Activated naive CD4-positive, alpha-beta T cell treated with anti-CD3 and anti-CD28 coated beads, Interleukin-2, amount 50 U/mL, for 24 hours (primary cell): ENCODE data around the gene FAF2.
"Not testable (repeated sequence)": the region's sequence is repeated elsewhere in the genome, so short reads cannot be mapped to it uniquely, and the experiment has no call there.

Experiments used
- H3K27ac Mint-ChIP-seq: one replicate; pipeline ENCODE4 v1.8.0; 2021; ENCODE audit warnings: mild to moderate bottlenecking, mixed read lengths
- H3K27me3 Mint-ChIP-seq: one replicate; pipeline ENCODE4 v1.8.0; 2021; ENCODE audit warnings: mixed read lengths
- H3K36me3 Mint-ChIP-seq: one replicate; pipeline ENCODE4 v1.8.0; 2021; ENCODE audit warnings: mixed read lengths
- H3K4me1 Mint-ChIP-seq: one replicate; pipeline ENCODE4 v1.8.0; 2021; ENCODE audit warnings: mixed read lengths
- H3K4me3 Mint-ChIP-seq: one replicate; pipeline ENCODE4 v1.8.0; 2021; ENCODE audit warnings: mild to moderate bottlenecking, mixed read lengths
- H3K9me3 Mint-ChIP-seq: one replicate; pipeline ENCODE4 v1.8.0; 2021; ENCODE audit warnings: mixed read lengths

The FAF2 gene

DNA sequence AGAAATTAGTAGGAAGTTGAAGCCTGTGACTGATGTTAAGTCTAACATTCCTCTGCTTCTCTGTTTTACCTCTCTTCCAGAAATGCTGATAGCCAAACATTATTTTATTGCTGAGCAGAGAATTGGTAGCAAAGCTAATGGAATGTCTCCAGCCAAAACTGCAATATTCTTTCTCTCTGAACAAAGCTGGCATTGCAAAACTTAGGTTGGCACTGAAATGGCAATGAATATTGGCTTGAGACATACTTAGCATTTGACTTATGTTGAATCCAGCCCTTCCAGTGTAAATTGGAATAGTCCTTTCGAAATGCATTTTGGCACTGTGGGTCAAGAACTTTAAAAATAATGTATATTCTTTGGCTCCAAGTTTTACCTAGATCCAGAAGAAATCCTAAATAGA, 21.1 kb downstream of the FAF2 start:
- Mint-ChIP-seq H3K9me3 (no peaks in the 10 kb centered on the region), H3K27me3 (no peaks in the 10 kb centered on the region), H3K4me1 (peaks cover 46% of the 10 kb centered on the region), H3K27ac (no peak overlapping the region), H3K36me3 (peaks cover 18% of the 10 kb centered on the region), H3K4me3 (no peak overlapping the region)

DNA sequence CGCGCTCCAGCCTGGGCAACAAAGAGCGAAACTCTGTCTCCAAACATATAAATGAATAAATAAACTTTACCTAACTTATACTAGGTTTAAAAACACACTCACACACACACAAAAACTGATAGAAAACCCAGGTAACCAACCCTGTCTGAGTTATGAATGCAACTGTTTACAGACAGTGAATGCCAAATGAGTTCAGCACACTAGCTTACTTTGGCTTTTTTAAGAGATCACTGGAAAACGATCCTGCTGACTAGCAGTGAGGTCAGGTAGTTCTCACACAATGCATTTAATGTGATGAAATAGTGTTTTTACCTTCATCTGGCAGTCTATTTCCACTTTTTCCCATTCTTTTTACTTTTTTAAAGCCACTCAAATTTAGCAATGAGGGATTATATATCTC, 22.4 kb downstream of the FAF2 start:
- Mint-ChIP-seq H3K9me3 (no peaks in the 10 kb centered on the region), H3K36me3 (peaks cover 21% of the 10 kb centered on the region), H3K4me3 (no peak overlapping the region), H3K4me1 (peaks cover 52% of the 10 kb centered on the region), H3K27ac (no peak overlapping the region), H3K27me3 (no peaks in the 10 kb centered on the region)

DNA sequence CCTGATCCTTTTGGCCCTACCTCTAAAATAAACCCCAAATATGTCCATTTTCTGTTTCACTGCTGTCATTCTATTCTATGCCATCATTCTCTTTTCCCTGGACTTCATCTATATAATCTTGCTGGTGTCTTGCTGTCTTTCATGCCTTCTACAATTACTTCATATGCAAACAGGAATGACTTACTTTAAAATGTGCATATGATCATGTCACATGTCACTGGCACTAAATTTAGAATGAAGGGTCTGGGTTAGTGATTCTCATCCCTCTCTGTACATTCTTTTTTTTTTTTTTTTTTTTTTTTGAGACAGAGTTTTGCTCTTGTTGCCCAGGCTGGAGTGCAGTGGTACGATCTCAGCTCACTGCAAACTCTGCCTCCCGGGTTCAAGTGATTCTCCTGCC, 22.9 kb downstream of the FAF2 start:
- Mint-ChIP-seq H3K4me1 (peaks cover 53% of the 10 kb centered on the region), H3K36me3 (peaks cover 21% of the 10 kb centered on the region), H3K27ac (no peak overlapping the region), H3K4me3 (no peak overlapping the region), H3K9me3 (no peaks in the 10 kb centered on the region), H3K27me3 (no peaks in the 10 kb centered on the region)

DNA sequence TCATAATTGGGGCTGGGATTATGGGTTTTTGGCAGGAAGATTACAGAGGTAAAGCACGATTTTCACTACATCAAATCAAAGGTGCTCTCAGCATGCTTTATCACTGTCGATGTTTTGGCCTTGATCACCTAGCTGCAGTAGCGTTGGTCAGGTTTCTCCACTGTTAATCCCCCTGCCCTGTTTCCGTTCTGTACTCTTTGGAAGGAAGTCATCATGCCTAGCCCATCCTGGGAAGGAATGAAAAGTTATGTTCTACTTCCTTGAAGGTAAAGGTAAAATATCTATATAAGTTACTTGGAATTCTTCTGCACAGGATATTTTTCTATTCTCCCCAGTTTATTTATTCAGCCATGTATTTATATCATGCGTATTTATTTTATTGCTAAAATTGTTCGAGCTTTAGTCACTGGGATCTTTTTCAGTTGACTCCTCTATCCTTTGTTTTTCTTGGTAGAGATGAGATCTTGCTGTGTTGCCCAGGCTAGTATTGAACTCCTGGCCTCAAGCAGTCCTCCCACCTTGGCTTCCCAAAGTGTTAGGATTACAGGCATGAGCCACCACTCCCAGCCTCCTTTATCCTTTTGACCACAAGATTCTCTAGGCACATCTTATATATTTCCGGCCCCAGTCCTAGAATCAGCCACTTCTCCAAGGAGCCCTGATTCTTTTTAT, 25.3 kb downstream of the FAF2 start:
- Mint-ChIP-seq H3K4me1 (peaks cover 49% of the 10 kb centered on the region), H3K27ac (peak overlapping the region; percentile 17), H3K4me3 (no peak overlapping the region), H3K27me3 (no peaks in the 10 kb centered on the region), H3K9me3 (no peaks in the 10 kb centered on the region), H3K36me3 (peaks cover 23% of the 10 kb centered on the region)

DNA sequence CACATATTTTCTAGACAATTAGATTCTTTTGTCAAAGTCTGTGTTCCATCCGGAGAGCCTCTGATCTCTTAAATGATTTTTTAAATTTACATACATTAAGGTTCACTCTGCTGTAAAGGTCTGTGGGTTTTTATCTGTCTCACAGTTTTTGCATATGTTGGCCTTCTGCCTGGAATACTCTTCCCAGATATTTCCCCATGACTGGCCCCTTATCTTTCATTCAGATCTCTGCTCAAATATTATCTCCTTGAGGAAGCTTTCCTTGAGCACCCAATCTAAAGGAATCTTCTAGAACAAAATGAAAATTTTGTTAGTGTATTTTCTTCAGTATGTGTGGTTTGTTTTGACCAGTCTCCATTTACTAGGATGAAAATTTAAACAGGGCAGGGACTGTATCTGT, 26.3 kb downstream of the FAF2 start:
- Mint-ChIP-seq H3K9me3 (no peaks in the 10 kb centered on the region), H3K27ac (no peak overlapping the region), H3K27me3 (no peaks in the 10 kb centered on the region), H3K36me3 (peaks cover 23% of the 10 kb centered on the region), H3K4me3 (no peak overlapping the region), H3K4me1 (peaks cover 51% of the 10 kb centered on the region)

DNA sequence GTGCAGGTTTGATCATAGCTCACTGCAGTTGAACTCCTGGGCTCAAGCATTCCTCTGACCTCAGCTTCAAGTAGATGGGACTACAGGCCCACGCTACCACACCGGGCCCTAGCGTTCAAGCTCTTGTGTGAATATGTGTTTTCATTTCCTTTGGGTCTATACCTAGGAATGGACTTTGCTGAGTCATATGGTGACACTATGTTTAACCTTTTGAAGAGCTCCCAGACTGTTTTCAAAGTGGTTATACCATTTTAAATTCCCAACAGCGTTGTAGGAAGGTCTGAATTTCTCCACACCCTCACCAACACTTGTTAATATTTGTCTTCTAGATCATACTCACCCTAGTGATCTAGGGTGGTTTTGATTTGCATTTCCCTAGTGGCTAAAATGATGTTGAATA, 33.5 kb downstream of the FAF2 start:
- Mint-ChIP-seq H3K4me3 (no peak overlapping the region), H3K27ac (no peak overlapping the region), H3K36me3 (peaks cover 10% of the 10 kb centered on the region), H3K9me3 (no peaks in the 10 kb centered on the region), H3K27me3 (no peaks in the 10 kb centered on the region), H3K4me1 (peaks cover 38% of the 10 kb centered on the region)

DNA sequence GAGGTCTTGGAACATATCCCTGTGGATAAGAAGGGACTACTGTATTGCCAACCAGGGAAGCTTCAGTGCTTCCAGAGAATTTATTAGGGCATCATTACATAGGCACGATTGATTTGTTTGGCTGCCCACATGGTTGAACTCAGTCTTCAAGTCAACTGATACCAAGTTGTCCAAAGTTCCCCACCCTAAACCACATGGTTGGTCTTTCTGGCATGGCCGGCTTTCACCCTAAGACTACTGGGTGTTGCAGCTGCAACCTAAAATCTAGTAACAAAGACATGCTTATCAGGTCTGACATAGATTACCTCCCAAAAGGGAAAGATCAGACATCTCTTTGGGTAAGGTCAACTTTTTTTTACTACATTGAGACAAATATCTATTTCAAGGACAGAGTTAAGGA, 37.0 kb downstream of the FAF2 start:
- Mint-ChIP-seq H3K36me3 (peaks cover 12% of the 10 kb centered on the region), H3K4me1 (peaks cover 46% of the 10 kb centered on the region), H3K9me3 (no peaks in the 10 kb centered on the region), H3K27me3 (no peaks in the 10 kb centered on the region), H3K27ac (no peak overlapping the region), H3K4me3 (no peak overlapping the region)

DNA sequence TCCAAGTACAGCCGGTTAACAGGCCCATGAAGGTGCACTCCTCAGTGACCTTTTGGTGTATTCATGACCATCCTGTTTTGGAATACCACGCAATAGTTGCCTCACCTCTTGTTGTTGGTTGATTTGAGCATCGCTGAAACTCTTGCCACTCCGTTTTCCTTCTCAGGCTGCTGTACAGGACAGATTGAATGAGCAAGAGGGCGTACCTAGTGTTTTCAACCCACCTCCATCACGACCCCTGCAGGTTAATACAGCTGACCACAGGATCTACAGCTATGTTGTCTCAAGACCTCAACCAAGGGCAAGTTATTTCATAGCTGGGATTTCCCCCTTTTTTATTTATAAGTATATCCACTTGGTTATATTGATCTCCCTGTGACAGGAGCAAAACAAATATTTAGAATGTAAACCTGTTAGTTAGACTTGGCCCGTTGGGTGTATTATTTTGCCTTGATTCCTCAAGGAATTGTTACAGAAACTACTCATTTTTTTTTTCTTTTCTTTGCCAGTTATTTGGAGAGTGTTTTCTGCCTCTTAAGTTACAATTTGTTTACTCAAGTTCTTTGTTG, 38.1 kb downstream of the FAF2 start:
- Mint-ChIP-seq H3K9me3 (no peaks in the 10 kb centered on the region), H3K36me3 (peaks cover 12% of the 10 kb centered on the region), H3K4me3 (no peak overlapping the region), H3K4me1 (peaks cover 46% of the 10 kb centered on the region), H3K27me3 (no peaks in the 10 kb centered on the region), H3K27ac (no peak overlapping the region)

DNA sequence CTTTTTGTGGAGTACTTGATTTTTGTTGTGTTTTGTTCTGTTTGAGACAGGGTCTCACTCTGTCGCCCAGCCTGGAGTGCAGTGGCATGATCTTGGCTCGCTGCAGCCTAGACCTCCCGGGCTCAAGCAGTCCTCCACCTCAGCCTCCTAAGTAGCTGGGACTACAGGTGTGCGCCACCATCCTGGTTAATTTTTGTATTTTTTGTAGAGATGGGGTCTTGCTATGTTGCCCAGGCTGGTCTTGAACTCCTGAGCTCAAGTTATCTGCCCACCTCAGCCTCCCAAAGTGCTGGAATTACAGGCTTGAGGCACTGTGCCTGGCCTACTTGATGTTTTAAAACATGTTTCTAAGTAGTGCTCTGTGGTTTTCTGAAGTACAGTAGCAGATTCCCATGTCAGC, 39.0 kb downstream of the FAF2 start:
- not testable (repeated sequence) for H3K9me3 Mint-ChIP-seq, H3K27ac Mint-ChIP-seq, H3K4me3 Mint-ChIP-seq, H3K36me3 Mint-ChIP-seq, H3K27me3 Mint-ChIP-seq
- peaks cover 40% of the 10 kb centered on the region for H3K4me1 Mint-ChIP-seq

DNA sequence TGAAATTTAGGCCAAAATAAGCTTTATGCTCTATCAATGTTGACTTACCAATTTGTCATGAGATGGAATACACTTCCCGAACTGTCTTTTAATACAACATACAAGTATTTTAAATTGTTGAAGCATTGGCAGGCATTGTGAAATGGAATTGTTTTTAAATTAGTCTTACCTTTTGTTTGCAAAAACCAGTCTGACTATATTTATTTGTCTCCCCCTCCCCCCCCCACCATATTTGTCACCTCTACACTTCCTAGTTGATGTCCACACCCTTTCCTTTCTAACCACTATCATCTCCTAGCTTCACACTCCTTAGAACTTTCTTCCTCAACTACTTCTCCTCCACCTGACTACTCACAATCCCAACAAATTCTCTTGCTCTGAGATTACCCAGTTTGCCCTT, 40.9 kb downstream of the FAF2 start:
- H3K9me3 Mint-ChIP-seq = no peaks in the 10 kb centered on the region
- H3K36me3 Mint-ChIP-seq = peaks cover 13% of the 10 kb centered on the region
- no peaks in the 10 kb centered on the region for H3K27me3 Mint-ChIP-seq
- peak overlapping the region; percentile 85 for H3K27ac Mint-ChIP-seq
- peaks cover 39% of the 10 kb centered on the region for H3K4me1 Mint-ChIP-seq
- H3K4me3 Mint-ChIP-seq = peak overlapping the region; percentile 16

DNA sequence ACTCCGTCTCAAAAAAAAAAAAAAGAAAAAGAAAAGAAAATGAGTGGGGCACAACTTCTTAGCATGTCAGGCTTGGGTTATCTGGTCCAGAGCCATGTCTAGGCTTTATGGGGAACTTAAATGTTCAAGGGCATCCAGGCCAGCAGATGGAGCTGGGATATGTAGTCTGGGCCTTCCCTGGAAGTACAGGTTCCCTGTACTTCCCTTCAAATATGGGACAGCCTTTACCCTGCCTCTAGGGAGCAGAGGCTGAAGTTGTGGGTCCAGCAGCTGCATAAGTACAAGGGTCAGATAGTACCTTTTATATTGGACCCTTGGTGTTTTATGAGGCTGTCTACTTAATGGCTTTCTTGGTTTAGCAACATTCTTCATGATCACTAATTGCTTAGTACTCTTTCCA, 42.1 kb downstream of the FAF2 start:
- Mint-ChIP-seq H3K9me3 (no peaks in the 10 kb centered on the region), H3K27ac (no peak overlapping the region), H3K4me1 (peaks cover 33% of the 10 kb centered on the region), H3K36me3 (peaks cover 13% of the 10 kb centered on the region), H3K4me3 (no peak overlapping the region), H3K27me3 (no peaks in the 10 kb centered on the region)

DNA sequence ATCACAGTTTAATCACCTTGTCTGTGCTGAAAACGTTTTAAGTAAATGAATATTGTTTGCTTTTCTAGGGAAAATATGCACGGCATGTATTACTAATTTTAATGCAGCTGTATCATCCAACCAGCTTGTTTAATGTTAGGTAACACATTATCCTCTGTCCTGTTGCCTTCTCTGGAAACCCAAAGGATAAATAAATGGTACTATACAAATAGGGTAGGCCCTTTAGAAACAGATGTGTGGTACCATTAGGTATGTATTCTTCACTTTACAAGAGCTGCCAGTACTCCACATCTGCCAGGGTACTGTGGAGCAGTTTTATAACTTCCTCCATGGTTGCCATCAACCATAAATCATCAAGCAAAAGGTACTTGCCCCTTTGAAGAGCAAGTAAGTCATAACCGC, 42.9 kb downstream of the FAF2 start:
- Mint-ChIP-seq H3K9me3 (no peaks in the 10 kb centered on the region), H3K36me3 (peaks cover 13% of the 10 kb centered on the region), H3K4me3 (no peak overlapping the region), H3K27ac (no peak overlapping the region), H3K27me3 (no peaks in the 10 kb centered on the region), H3K4me1 (peaks cover 29% of the 10 kb centered on the region)

DNA sequence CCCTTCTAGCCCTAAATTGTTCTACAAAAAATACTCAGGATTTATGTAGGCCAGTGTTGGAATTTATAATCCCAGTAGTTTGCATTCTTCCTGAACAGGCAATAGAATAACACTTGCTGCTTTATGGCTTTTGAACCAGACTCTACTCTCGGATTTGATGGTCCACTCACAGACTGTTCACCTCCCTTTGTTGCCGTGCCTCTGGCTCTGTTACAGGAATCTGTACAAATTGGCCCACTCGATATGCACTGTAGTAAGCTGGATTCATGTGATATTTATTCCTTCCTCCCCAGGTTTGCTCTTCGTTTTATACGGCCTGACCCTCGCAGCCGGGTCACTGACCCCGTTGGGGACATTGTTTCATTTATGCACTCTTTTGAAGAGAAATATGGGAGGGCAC, 43.7 kb downstream of the FAF2 start:
- Mint-ChIP-seq H3K4me1 (peaks cover 21% of the 10 kb centered on the region), H3K4me3 (no peak overlapping the region), H3K27ac (no peak overlapping the region), H3K9me3 (no peaks in the 10 kb centered on the region), H3K27me3 (no peaks in the 10 kb centered on the region), H3K36me3 (peaks cover 10% of the 10 kb centered on the region)

DNA sequence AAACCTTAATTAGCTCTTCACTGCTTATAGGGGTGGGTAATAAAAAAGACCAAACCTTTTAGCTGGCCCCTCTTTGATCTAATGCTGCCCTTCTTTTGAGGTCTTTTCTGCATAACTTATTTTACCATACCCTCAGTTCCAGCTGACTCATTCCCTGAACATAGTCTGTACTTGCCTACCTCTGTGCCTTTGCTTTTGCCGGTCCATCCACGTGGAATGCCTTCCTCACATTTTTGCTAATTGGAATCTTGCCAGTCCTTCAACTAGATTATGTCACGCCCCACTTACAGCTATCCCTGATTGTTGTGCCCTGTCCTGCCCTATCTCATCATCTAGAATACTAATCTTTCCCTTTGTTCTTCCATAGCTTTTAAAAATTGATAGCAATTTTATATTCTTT, 44.2 kb downstream of the FAF2 start:
- H3K9me3 Mint-ChIP-seq = no peaks in the 10 kb centered on the region

DNA sequence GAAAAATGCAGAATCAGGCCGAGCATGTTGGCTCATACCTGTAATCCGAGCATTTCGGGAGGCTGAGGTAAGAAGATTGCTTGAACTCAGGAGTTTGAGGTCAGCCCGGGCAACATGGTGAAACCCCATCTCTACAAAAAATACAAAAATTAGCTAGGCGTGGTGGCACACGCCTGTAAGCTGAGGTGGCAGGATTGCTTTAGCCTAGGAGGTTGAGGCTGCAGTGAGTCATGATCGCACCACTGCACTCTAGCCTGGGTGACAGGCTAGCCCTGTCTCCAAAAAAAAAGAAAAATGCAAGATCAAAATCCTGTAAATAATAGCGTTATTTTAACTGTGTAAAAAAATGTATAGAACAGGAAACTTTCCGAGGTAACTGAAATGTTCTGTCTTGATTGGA, 49.7 kb downstream of the FAF2 start:
- Mint-ChIP-seq H3K4me1 (no peaks in the 10 kb centered on the region), H3K4me3 (no peak overlapping the region), H3K27me3 (no peaks in the 10 kb centered on the region), H3K9me3 (no peaks in the 10 kb centered on the region), H3K27ac (peak overlapping the region; percentile 35), H3K36me3 (peaks cover 9% of the 10 kb centered on the region)

More for the DNA sequence above, 44.2 kb downstream of the FAF2 start:
- peaks cover 12% of the 10 kb centered on the region for H3K36me3 Mint-ChIP-seq
- no peak overlapping the region for H3K4me3 Mint-ChIP-seq
- H3K4me1 Mint-ChIP-seq = peaks cover 19% of the 10 kb centered on the region
- H3K27ac Mint-ChIP-seq = peak overlapping the region; percentile 89
- H3K27me3 Mint-ChIP-seq = no peaks in the 10 kb centered on the region

DNA sequence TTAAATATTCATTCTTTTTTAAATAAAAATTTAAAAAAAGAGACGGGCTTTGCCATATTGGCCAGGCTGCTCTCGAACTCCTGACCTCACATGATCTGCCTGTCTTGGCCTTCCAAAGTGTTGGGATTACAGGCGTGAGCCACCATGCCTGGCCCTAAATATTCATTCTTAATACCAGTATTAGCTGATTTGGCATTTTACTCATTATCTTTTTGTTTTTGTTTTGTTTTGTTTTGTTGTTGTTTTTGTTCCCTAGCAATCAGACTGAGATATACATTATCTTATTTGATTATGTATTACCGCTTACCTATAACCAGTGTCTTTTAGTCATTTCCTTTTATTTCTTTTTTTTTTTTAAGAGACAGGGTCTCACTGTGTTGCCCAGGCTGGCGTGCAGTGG, 51.1 kb downstream of the FAF2 start:
- Mint-ChIP-seq H3K9me3 (no peaks in the 10 kb centered on the region), H3K4me3 (no peak overlapping the region), H3K36me3 (peaks cover 9% of the 10 kb centered on the region), H3K4me1 (no peaks in the 10 kb centered on the region), H3K27ac (no peak overlapping the region), H3K27me3 (no peaks in the 10 kb centered on the region)

DNA sequence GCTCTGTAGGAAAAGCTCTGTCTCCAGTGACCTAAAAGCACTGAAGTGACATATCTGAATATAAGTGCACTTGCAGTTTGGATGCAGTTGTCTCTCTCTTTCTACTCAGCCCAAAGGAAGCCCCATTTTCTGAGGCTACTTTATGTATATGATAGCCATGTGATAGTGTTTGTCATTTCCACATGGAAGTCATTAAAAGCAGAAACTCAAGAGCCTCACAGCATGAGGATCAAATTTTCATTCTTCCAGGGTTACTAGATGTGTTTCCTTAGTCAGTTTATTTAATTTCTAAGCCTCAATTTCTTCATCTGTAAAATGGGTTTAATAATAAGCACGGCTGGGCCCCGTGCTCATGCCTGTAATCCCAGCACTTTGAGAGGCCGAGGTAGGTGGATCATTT, 52.3 kb downstream of the FAF2 start:
- Mint-ChIP-seq H3K27ac (no peak overlapping the region), H3K36me3 (peaks cover 17% of the 10 kb centered on the region), H3K4me3 (no peak overlapping the region), H3K4me1 (no peaks in the 10 kb centered on the region), H3K9me3 (no peaks in the 10 kb centered on the region), H3K27me3 (no peaks in the 10 kb centered on the region)
